Prostate gland (tissue), 2 donors: ENCODE data around the gene RASSF5. TPM values are rescaled to one million over a fixed set of nuclear protein-coding genes. Genes with fewer than 3 reads are reported as not detected.

Source experiments
- DNase-seq: peaks from one replicate; pipeline ENCODE4 v3.0.0-alpha.2; 2019; ENCODE audit warnings: low spot score
- H3K27ac ChIP-seq, 2 donors: fragments of 200-600 bp; sonication (generic); 2 replicates each; pipeline ENCODE4 v1.5.1; 2017 to 2019
- H3K27me3 ChIP-seq: fragments of 200-600 bp; sonication (generic); replicated peaks from 2 replicates; pipeline ENCODE4 v1.5.1; 2019; ENCODE audit not compliant: insufficient read depth
- H3K36me3 ChIP-seq, 2 donors: fragments of 200-600 bp; sonication (generic); 1 replicate in 1 of 2; 2 replicates in 1 of 2; pipeline versions ENCODE4 v1.5.1 to v1.8.1; 2017 to 2019
- H3K4me1 ChIP-seq: fragments of 200-600 bp; sonication (generic); replicated peaks from 2 replicates; pipeline ENCODE4 v1.5.1; 2019
- H3K4me3 ChIP-seq, 2 donors: fragments of 200-600 bp; sonication (generic); 2 replicates each; pipeline ENCODE4 v1.5.1; 2017 to 2019
- H3K9me3 ChIP-seq: fragments of 200-600 bp; sonication (generic); 2 replicates; pipeline ENCODE4 v1.5.1; 2017
- CTCF ChIP-seq, 4 experiments: fragments of 200-600 bp in 2 of 4; fragments of 450-650 bp in 2 of 4; sonication (generic) in 2 of 4; IDR thresholded peaks; 1 replicate in 3 of 4; 2 replicates in 1 of 4; pipeline ENCODE4 v1.5.1; 2016 to 2019; ENCODE audit warnings: antibody characterized with exemption in 4 of 4, mild to moderate bottlenecking in 2 of 4, moderate library complexity in 2 of 4
- POLR2A ChIP-seq: fragments of 450-650 bp; IDR thresholded peaks from one replicate; pipeline ENCODE4 v1.6.1; 2016; ENCODE audit warnings: antibody characterized with exemption, mild to moderate bottlenecking
- POLR2AphosphoS5 ChIP-seq: sonication (generic); formaldehyde crosslinking; IDR thresholded peaks from one replicate; pipeline ENCODE4 v1.6.1; 2017; ENCODE audit warnings: antibody characterized with exemption
- WGBS: methylation state at CpG from one replicate; pipeline ENCODE4 v1.1.5; 2018; 5-methylcytosine and 5-hydroxymethylcytosine counted together
- intact Hi-C: fragments of 100-400 bp; cut with DNase I; formaldehyde crosslinking; loops from one replicate; pipeline ENCODE4 v1.14.2; 2022
- total RNA-seq, 2 donors: library from RNA; depleted of rRNA; stranded (reverse); fragments of >200 nt; gene quantifications; one replicate each; pipeline ENCODE4 v1.1.0, GENCODE V29; 2016

The RASSF5 gene
- total RNA-seq, 2 donors from 2014 or later, result 22.2 to 42.5 TPM

- 56% methylated on average over 11 of the region's 11 CpGs for WGBS
- intact Hi-C loops, result no loop called here
- DNase-seq, result no peak
- Histone ChIP-seq H3K4me3 (no peak overlapping the region), H3K9me3 (no peaks in the 10 kb centered on the region), H3K27me3 (no peaks in the 10 kb centered on the region), H3K4me1 (no peaks in the 10 kb centered on the region), H3K36me3 (no peaks in the 10 kb centered on the region), H3K27ac (no peak overlapping the region)
- TF ChIP-seq POLR2A, result no peak
- TF ChIP-seq CTCF (IDR thresholded peaks at IDR 0.05), result no peak
- no peak for TF ChIP-seq POLR2AphosphoS5
Measured at GRCh38 chr1:206575165-206575893, 68.0 kb downstream of the RASSF5 start.

- intact Hi-C loops, result no loop called here
- H3K27me3 ChIP-seq, result no peaks in the 10 kb centered on the region
- H3K36me3 ChIP-seq, result no peaks in the 10 kb centered on the region
- H3K4me1 ChIP-seq, result no peaks in the 10 kb centered on the region
- H3K9me3 ChIP-seq, result no peaks in the 10 kb centered on the region
- WGBS, result 89% methylated on average over 3 of the region's 3 CpGs
- TF ChIP-seq POLR2A, result no peak
- no peak for TF ChIP-seq POLR2AphosphoS5
- TF ChIP-seq CTCF (IDR thresholded peaks at IDR 0.05), result no peak
- no peak for DNase-seq
- no peak overlapping the region for H3K27ac ChIP-seq
- no peak overlapping the region for H3K4me3 ChIP-seq
Measured at GRCh38 chr1:206575894-206576737, 68.8 kb downstream of the RASSF5 start.

- WGBS, result 66% methylated on average over 4 of the region's 4 CpGs
Measured at GRCh38 chr1:206577626-206578025, 70.3 kb downstream of the RASSF5 start.

GRCh38 chr1:206578068-206578977 lies 71.0 kb downstream of the RASSF5 start:
- intact Hi-C loops, result no loop called here
- TF ChIP-seq CTCF (IDR thresholded peaks at IDR 0.05), result no peak
- Histone ChIP-seq H3K9me3 (no peaks in the 10 kb centered on the region), H3K4me3 (no peak overlapping the region), H3K27ac (no peak overlapping the region), H3K4me1 (no peaks in the 10 kb centered on the region), H3K27me3 (no peaks in the 10 kb centered on the region), H3K36me3 (no peaks in the 10 kb centered on the region)
- no peak for DNase-seq
- 80% methylated on average over 10 of the region's 10 CpGs for WGBS

More at GRCh38 chr1:206577626-206578025, 70.3 kb downstream of the RASSF5 start:
- TF ChIP-seq CTCF (IDR thresholded peaks at IDR 0.05) (no peak), POLR2A (no peak), POLR2AphosphoS5 (no peak)
- H3K9me3 ChIP-seq, result no peaks in the 10 kb centered on the region
- no peaks in the 10 kb centered on the region for H3K4me1 ChIP-seq
- H3K27ac ChIP-seq, result no peak overlapping the region
- no peaks in the 10 kb centered on the region for H3K36me3 ChIP-seq
- intact Hi-C loops, result no loop called here
- DNase-seq, result no peak
- no peaks in the 10 kb centered on the region for H3K27me3 ChIP-seq
- no peak overlapping the region for H3K4me3 ChIP-seq
